SU-DHL-6 (cell line): ENCODE measurements around the gene PSMA3.

Experiments used
- H2AFZ ChIP-seq: fragments of 200-600 bp; sonication (generic); 2 replicates; pipeline ENCODE4 v1.6.1; 2014; ENCODE audit warnings: low read depth, mild to moderate bottlenecking, moderate library complexity, mixed read lengths, antibody characterized with exemption, low read length; ENCODE audit not compliant: severe bottlenecking
- H3F3A ChIP-seq: fragments of 200-600 bp; shearing (Covaris generic); 2 replicates; pipeline ENCODE4 v1.6.0; 2016; ENCODE audit warnings: antibody characterized with exemption, mild to moderate bottlenecking; ENCODE audit not compliant: insufficient read depth
- H3K27ac ChIP-seq: fragments of 200-600 bp; sonication (generic); 2 replicates; pipeline ENCODE4 v1.5.1; 2016; ENCODE audit warnings: low read depth, mild to moderate bottlenecking, low read length, moderate library complexity, mixed read lengths
- H3K27me3 ChIP-seq: fragments of 200-600 bp; sonication (generic), shearing (Covaris generic); 2 replicates; pipeline ENCODE4 v1.6.0; 2014; ENCODE audit warnings: mild to moderate bottlenecking, low read length
- H3K36me3 ChIP-seq: fragments of 200-600 bp; sonication (generic); 2 replicates; pipeline ENCODE4 v1.6.1; 2014; ENCODE audit warnings: mild to moderate bottlenecking, low read length, mixed read lengths
- H3K4me2 ChIP-seq: fragments of 300-600, 200-600 bp; shearing (Covaris generic), sonication (generic); 2 replicates; pipeline ENCODE4 v1.6.0; 2014; ENCODE audit warnings: low read length, low read depth, mild to moderate bottlenecking; ENCODE audit not compliant: poor library complexity, severe bottlenecking
- H3K4me3 ChIP-seq: fragments of 200-600 bp; sonication (generic); 2 replicates; pipeline ENCODE4 v1.5.1; 2014; ENCODE audit warnings: antibody characterized with exemption, low read length, mild to moderate bottlenecking, mixed read lengths; ENCODE audit not compliant: insufficient read depth, poor library complexity, severe bottlenecking
- H3K79me2 ChIP-seq: fragments of 200-600 bp; sonication (generic); 2 replicates; pipeline ENCODE4 v1.6.1; 2014; ENCODE audit warnings: mild to moderate bottlenecking, low read length, moderate library complexity; ENCODE audit not compliant: insufficient read depth
- H3K9ac ChIP-seq: fragments of 200-600 bp; sonication (generic); 2 replicates; pipeline ENCODE4 v1.7.0; 2014; ENCODE audit warnings: mild to moderate bottlenecking, low read length
- H3K9me2 ChIP-seq: fragments of 200-600 bp; sonication (generic); replicated peaks from 2 replicates; pipeline ENCODE4 v1.6.1; 2014; ENCODE audit warnings: low read length; ENCODE audit not compliant: insufficient read depth
- H3K9me3 ChIP-seq: fragments of 200-600 bp; sonication (generic); 2 replicates; pipeline ENCODE4 v1.6.1; 2014; ENCODE audit warnings: low read length, mixed read lengths; ENCODE audit not compliant: insufficient read depth
- H4K20me1 ChIP-seq: fragments of 200-600 bp; sonication (generic); 2 replicates; pipeline ENCODE4 v1.6.1; 2014; ENCODE audit warnings: low read depth, mild to moderate bottlenecking, antibody characterized with exemption, low read length, moderate library complexity, mixed read lengths
- CTCF ChIP-seq: fragments of 200-600 bp; sonication (generic); IDR thresholded peaks from one replicate; pipeline ENCODE4 v1.5.1; 2017; ENCODE audit warnings: antibody characterized with exemption, mild to moderate bottlenecking, low read length, moderate library complexity; ENCODE audit not compliant: insufficient read depth, poor library complexity, severe bottlenecking
- EZH2phosphoT487 ChIP-seq: fragments of 200-600 bp; sonication (generic), shearing (Covaris generic); conservative IDR thresholded peaks from 2 replicates; pipeline ENCODE4 v1.6.1; 2018; ENCODE audit warnings: mild to moderate bottlenecking, antibody characterized with exemption, low read length, moderate library complexity, mixed read lengths

The PSMA3 gene

GRCh38 chr14:58285132-58285531 is 40.5 kb downstream of the PSMA3 start:
- H3K9ac ChIP-seq, result no peak overlapping the region
- peaks cover 13% of the 10 kb centered on the region for H3F3A ChIP-seq
- no peak overlapping the region for H3K4me3 ChIP-seq
- peaks cover 6% of the 10 kb centered on the region; the same call in 1 of the 2 replicates for H4K20me1 ChIP-seq
- TF ChIP-seq CTCF (no peak), EZH2phosphoT487 (no peak)
- no peak overlapping the region for H3K4me2 ChIP-seq
- H3K27ac ChIP-seq, result no peak overlapping the region
- H2AFZ ChIP-seq, result no peak overlapping the region
- peaks cover 66% of the 10 kb centered on the region for H3K36me3 ChIP-seq
- no peaks in the 10 kb centered on the region for H3K27me3 ChIP-seq
- no peaks in the 10 kb centered on the region for H3K9me2 ChIP-seq
- H3K9me3 ChIP-seq, result no peaks in the 10 kb centered on the region
- H3K79me2 ChIP-seq, result peaks cover 96% of the 10 kb centered on the region

- Histone ChIP-seq H3F3A (peaks cover 4% of the 10 kb centered on the region; the same call in 1 of the 2 replicates), H3K27me3 (no peaks in the 10 kb centered on the region), H3K4me3 (no peak overlapping the region), H3K36me3 (peaks cover 84% of the 10 kb centered on the region), H3K9ac (no peak overlapping the region), H2AFZ (no peak overlapping the region), H3K9me2 (no peaks in the 10 kb centered on the region), H3K4me2 (no peak overlapping the region), H3K79me2 (peaks cover 96% of the 10 kb centered on the region), H3K27ac (no peak overlapping the region), H4K20me1 (peaks cover 15% of the 10 kb centered on the region), H3K9me3 (no peaks in the 10 kb centered on the region)
- TF ChIP-seq CTCF, result no peak
- no peak for TF ChIP-seq EZH2phosphoT487
Measured at GRCh38 chr14:58287607-58288042, 43.0 kb downstream of the PSMA3 start.

- H3K27ac ChIP-seq, result no peak overlapping the region
Measured at GRCh38 chr14:58288106-58288792, 43.6 kb downstream of the PSMA3 start.

More at GRCh38 chr14:58288106-58288792, 43.6 kb downstream of the PSMA3 start:
- no peak overlapping the region for H3K4me2 ChIP-seq
- H3K9ac ChIP-seq, result no peak overlapping the region
- no peaks in the 10 kb centered on the region for H3K27me3 ChIP-seq
- peaks cover 4% of the 10 kb centered on the region; the same call in 1 of the 2 replicates for H3F3A ChIP-seq
- no peak overlapping the region for H3K4me3 ChIP-seq
- peaks cover 15% of the 10 kb centered on the region for H4K20me1 ChIP-seq
- H3K36me3 ChIP-seq, result peaks cover 82% of the 10 kb centered on the region
- H3K79me2 ChIP-seq, result peaks cover 96% of the 10 kb centered on the region
- H3K9me3 ChIP-seq, result no peaks in the 10 kb centered on the region
- no peak for TF ChIP-seq EZH2phosphoT487
- TF ChIP-seq CTCF, result no peak
- H2AFZ ChIP-seq, result no peak overlapping the region
- no peaks in the 10 kb centered on the region for H3K9me2 ChIP-seq
